NCI-H446 treated with DMSO at 0.1 percent for 48 hours (cell line): ENCODE results near the gene PPAN.
A peak's percentile ranks its signal among the peaks of the same experiment; 100 is the strongest.

Source experiments
- DNase-seq: peaks from one replicate; lab custom pipeline; 2025; lab: John Stamatoyannopoulos, UW

The PPAN gene

GRCh38 chr19:10092648-10093294 is 13.4 kb upstream of the PPAN start:
- DNase-seq: no peak

GRCh38 chr19:10093295-10094186 is 12.6 kb upstream of the PPAN start:
- no peak for DNase-seq

GRCh38 chr19:10095622-10095947 is 10.6 kb upstream of the PPAN start:
- no peak for DNase-seq

DNA sequence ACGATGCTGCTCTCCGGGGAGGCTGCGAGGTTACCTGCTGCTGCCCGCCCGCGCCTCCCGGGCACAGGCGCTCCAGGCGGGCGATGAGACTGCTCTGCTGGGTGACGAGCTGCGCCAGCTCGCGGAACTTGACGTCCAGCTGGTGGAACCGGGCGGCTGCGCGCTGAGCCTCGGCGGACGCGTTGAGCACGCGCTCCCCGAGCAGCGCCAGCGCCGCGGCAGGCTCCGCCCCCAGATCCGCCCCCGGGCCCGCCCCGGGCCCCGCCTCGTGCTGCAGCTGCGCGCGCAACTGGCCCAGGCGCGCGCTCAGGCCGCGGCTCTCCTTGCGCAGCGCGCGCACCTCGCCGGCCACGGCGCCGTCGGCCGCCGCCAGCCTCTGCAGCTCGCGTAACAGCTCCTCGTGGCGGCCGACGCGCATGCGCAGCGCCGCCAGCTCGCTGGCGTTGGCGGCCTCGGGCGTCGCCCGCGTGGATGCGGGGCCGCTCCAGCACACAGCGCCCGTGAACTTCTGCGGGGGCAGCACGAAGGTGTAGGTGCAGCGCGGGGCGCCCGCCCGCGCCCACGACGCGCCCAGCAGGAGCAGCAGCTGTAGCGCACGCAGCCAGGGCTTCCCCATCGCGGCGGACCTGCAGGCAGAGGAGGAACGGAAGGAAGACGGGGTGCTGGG is 10.1 kb upstream of the PPAN start:
- DNase-seq: peak; percentile 83

GRCh38 chr19:10096615-10096963 is 9.6 kb upstream of the PPAN start:
- no peak for DNase-seq

DNA sequence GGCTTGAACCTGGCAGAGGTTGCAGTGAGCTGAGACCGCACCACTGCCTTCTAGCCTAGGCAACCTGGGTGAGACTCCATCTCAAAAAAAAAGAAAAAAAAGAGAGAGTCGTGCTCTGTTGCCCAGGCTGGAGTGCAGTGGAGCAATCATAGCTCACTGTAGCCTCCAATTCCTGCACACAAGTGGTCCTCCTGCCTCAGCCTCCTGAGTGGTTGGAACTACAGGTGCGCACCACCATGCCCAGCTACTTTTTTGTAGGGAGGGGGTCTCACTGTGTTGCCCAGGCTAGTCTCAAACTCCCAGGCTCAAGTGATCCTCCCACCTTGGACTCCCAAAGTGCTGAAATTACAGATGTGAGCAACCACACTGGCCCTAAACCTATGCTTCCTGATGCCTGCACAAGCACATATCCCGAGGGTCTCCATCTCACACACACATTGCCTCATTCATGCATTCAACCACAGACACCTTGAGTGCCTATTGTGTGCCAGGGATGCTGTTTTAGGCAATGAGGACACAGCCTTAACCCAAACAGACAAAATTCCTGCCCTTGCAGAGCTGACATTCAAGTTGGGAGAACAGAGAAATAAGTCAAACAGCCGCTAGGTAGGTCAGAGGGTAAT is 5.9 kb upstream of the PPAN start:
- DNase-seq: no peak

- DNase-seq: no peak
These were observed 3.4 kb upstream of the PPAN start for GRCh38 chr19:10102787-10103236.

GRCh38 chr19:10104130-10104513 is 2.0 kb upstream of the PPAN start:
- DNase-seq: no peak

GRCh38 chr19:10104665-10105508 is 1.3 kb upstream of the PPAN start:
- no peak for DNase-seq

DNA sequence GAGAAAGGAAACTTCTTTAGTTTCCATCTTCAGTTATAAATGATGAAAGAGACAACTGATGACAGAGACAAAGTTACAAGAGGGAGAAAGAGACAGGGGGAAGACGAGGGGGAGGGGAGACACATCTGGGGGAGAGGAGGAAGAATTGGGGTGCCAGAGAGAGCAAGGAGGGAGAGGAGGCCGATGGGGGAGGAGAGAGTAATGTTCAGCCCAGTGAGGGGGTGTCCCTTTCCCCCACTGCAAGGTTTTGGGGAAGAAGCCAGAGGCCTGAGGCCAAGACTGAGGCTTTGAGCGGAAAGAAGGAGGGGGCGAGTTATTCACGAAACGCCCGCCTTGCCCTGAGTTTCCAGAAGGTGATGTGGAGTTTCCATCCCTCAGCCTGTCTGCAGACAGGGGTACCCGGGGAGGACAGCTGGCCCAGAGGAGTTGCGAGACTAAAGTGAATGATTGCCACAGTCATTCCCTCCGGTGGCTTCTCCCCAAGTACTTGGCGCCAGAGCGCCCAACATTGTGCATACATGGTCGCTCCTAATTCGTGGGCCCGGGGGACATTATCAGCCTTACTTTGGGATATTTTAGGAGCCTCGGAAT is 558 bp upstream of the PPAN start:
- no peak for DNase-seq

DNA sequence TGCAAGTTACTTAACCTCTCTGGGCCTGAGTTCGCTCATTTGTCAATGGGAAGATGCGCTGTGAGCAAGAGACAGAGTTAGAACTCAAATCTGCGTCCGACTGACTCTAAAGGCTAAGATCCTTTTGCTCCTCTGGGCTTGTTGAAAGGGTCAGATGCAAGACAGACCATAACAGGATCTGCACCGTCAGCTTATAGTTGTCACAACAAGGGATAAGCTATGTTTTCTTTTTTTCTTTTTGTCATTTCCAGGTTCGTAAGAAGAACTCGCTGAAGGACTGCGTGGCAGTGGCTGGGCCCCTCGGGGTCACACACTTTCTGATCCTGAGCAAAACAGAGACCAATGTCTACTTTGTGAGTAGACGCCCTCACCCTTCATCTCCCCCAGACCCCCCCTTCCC is 1.1 kb downstream of the PPAN start:
- no peak for DNase-seq

- DNase-seq: no peak
These were observed 1.7 kb downstream of the PPAN start for GRCh38 chr19:10107817-10108367.

DNA sequence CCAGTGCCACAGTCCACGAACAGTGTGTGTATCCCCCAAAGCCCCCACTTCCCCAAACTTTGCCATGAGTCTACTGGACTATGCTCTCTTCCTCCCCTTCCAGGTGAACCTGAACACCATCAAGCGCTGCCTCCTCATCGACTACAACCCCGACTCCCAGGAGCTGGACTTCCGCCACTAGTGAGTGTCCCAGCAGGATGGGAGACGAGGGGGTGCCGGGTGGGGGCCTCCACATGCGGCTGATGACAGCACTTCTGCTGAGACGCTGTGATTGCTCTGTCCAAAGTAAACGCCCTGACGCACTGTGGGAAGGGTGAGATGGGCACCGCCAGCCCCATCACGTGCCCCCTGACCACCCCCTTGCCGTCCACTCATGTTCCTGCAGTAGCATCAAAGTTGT is 3.4 kb downstream of the PPAN start:
- no peak for DNase-seq

GRCh38 chr19:10110076-10110971 is 4.2 kb downstream of the PPAN start:
- no peak for DNase-seq

DNA sequence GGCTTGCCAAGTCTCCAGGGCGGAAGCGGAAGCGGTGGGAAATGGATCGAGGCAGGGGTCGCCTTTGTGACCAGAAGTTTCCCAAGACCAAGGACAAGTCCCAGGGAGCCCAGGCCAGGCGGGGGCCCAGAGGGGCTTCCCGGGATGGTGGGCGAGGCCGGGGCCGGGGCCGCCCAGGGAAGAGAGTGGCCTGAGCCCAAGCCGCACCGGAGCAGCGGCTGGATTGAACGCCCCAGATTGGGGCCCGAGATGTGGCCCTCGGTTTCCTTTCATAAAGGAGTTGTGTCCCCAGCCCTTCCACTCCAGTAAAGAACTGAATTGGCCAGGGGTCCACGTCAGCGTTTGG is 4.8 kb downstream of the PPAN start:
- DNase-seq: no peak

GRCh38 chr19:10111405-10111811 is 5.2 kb downstream of the PPAN start, which contains the start of gene P2RY11:
P2RY11 (plus strand) TSS chr19:10111693; CDS start chr19:10111722, 29 bp downstream.
- no peak for DNase-seq

DNA sequence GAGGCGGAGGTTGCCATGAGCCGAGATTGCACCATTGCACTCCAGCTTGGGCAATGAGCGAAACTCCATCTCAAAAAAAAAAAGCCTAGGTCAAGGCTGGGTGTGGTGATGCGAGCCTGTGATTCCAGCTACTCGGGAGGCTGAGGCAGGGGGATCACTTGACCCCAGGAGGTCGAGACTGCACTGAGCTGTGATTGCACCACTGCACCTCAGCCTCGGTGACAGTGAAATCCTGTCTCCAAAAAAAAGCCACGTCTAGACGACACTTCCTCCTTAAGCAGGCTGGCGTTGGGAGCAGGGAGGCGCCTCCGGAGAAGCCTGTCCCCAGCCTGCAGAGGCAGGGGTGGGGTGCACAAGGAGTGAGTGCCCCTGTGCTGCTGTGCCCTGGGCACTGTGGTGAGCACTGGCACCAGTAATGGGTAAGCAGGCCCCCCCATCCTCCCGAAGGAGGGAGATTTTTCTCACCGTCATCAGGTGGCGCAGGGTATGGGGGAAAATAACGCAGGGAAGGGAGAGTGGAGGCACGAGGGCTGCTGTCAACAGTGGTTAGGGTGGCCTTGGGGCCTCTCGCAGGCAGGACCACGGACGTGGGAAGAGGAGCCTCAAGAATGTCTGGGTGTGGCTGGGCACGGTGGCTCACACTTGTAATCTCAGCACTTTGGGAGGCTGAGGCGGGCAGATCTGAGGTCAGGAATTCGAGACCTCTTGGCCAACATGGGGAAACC is 6.0 kb downstream of the PPAN start:
- DNase-seq: no peak

DNA sequence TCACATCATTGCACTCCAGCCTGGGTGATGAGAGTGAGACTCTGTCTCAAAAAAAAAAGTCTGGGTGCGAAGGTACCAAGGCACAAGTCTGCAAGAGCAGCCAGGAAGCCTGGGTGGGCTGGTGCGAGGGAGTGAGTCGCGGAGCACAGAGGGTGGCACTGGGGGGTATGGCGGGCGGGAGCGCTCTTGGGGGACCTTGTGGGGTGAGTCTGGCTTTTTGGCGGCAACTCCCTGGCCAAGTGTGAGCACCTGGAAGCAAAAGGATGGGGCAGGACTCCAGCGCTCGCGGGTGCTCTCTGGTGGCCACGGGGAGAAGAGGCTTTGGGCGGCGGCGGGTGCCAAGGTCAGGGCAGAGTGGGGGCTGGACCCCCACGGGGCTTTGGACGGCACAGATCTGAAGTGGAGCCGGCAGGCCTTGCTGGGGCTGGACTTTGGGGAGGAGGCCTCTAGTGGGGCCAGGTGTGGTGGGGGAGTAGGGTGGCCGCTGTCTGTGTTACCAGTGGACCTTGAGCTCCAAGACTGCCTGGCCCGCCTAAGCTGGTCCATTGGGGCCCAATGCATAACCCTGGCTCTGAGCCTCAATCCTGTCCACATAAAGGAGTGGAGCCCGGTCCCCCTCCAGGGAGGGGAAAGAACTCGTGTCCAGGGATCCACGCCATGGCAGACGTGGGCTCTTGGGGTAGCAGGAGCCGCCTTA is 6.9 kb downstream of the PPAN start:
- no peak for DNase-seq

DNA sequence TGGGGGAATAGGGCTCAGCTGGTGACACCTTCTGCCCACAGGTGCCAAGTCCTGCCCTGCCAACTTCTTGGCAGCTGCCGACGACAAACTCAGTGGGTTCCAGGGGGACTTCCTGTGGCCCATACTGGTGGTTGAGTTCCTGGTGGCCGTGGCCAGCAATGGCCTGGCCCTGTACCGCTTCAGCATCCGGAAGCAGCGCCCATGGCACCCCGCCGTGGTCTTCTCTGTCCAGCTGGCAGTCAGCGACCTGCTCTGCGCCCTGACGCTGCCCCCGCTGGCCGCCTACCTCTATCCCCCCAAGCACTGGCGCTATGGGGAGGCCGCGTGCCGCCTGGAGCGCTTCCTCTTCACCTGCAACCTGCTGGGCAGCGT is 7.4 kb downstream of the PPAN start:
- no peak for DNase-seq
